HFFc6 (cell line): ENCODE measurements around the gene HOXA5. TPM values are rescaled to one million over a fixed set of nuclear protein-coding genes. Genes with fewer than 3 reads are reported as not detected.
A peak's percentile ranks its signal among the peaks of the same experiment; 100 is the strongest.

Experiments
- DNase-seq: peaks from one replicate; pipeline ENCODE4 v3.0.0-alpha.2; 2018
- H3K27ac Mint-ChIP-seq: 2 replicates; pipeline ENCODE4 v1.8.0; 2020; ENCODE audit warnings: mild to moderate bottlenecking, mixed read lengths
- H3K27me3 Mint-ChIP-seq: 2 replicates; pipeline ENCODE4 v1.8.0; 2021; ENCODE audit warnings: mild to moderate bottlenecking, moderate library complexity, mixed read lengths; ENCODE audit not compliant: insufficient read depth
- H3K36me3 Mint-ChIP-seq: 2 replicates; pipeline ENCODE4 v1.8.0; 2021; ENCODE audit warnings: low read depth, mixed read lengths
- H3K4me1 Mint-ChIP-seq: 2 replicates; pipeline ENCODE4 v1.8.0; 2020; ENCODE audit warnings: low read depth, mixed read lengths
- H3K4me3 Mint-ChIP-seq: 2 replicates; pipeline ENCODE4 v1.8.0; 2020; ENCODE audit warnings: mild to moderate bottlenecking, moderate library complexity, mixed read lengths
- H3K9me3 Mint-ChIP-seq: 2 replicates; pipeline ENCODE4 v1.8.0; 2020; ENCODE audit warnings: mild to moderate bottlenecking, mixed read lengths
- CTCF ChIP-seq: fragments of 200-600 bp; sonication (generic); IDR thresholded peaks from 2 replicates; pipeline ENCODE4 v1.5.0; 2021; ENCODE audit warnings: antibody characterized with exemption, mild to moderate bottlenecking
- total RNA-seq, 6 experiments: library from RNA; stranded (reverse); fragmentation: NEBNext Ultra II Directional; extraction: Animal tissue kit (Norgen Biotek cat#: 25700); gene quantifications; 2 replicates in 1 of 6; 3 replicates in 5 of 6; pipeline ENCODE4 v1.2.3, GENCODE V29; 2021

The HOXA5 gene
- total RNA-seq, 6 experiments from 2014 or later: 2.0 to 3.8 (median 2.8) TPM

- Mint-ChIP-seq H3K36me3 (peaks cover 8% of the 10 kb centered on the region; the same call in 1 of the 2 replicates), H3K4me1 (peaks cover 39% of the 10 kb centered on the region), H3K9me3 (no peaks in the 10 kb centered on the region), H3K27ac (no peak overlapping the region), H3K4me3 (no peak overlapping the region), H3K27me3 (peaks cover 3% of the 10 kb centered on the region; the same call in 1 of the 2 replicates)
- no peak for DNase-seq
- TF ChIP-seq CTCF: no peak
Observed at GRCh38 chr7:27146491-27147198, 3.2 kb upstream of the HOXA5 start.

GRCh38 chr7:27145914-27146412, 2.5 kb upstream of the HOXA5 start:
- no peak for TF ChIP-seq CTCF
- no peak for DNase-seq
- Mint-ChIP-seq H3K9me3 (no peaks in the 10 kb centered on the region), H3K4me1 (peaks cover 34% of the 10 kb centered on the region), H3K4me3 (no peak overlapping the region), H3K27ac (no peak overlapping the region), H3K27me3 (peaks cover 3% of the 10 kb centered on the region; the same call in 1 of the 2 replicates), H3K36me3 (peaks cover 14% of the 10 kb centered on the region; the same call in 1 of the 2 replicates)

- H3K27ac Mint-ChIP-seq: no peak overlapping the region
- no peak for TF ChIP-seq CTCF
- no peak for DNase-seq
Observed at GRCh38 chr7:27145165-27145913, 1.9 kb upstream of the HOXA5 start.

GRCh38 chr7:27144781-27145164, 1.3 kb upstream of the HOXA5 start:
- H3K27ac Mint-ChIP-seq: no peak overlapping the region
- peaks cover 3% of the 10 kb centered on the region; the same call in 1 of the 2 replicates for H3K27me3 Mint-ChIP-seq
- H3K4me3 Mint-ChIP-seq: no peak overlapping the region
- peaks cover 14% of the 10 kb centered on the region; the same call in 1 of the 2 replicates for H3K36me3 Mint-ChIP-seq
- no peak for TF ChIP-seq CTCF
- no peak for DNase-seq
- H3K9me3 Mint-ChIP-seq: no peaks in the 10 kb centered on the region
- H3K4me1 Mint-ChIP-seq: peaks cover 24% of the 10 kb centered on the region

More at GRCh38 chr7:27145165-27145913, 1.9 kb upstream of the HOXA5 start:
- H3K27me3 Mint-ChIP-seq: peaks cover 3% of the 10 kb centered on the region; the same call in 1 of the 2 replicates
- peaks cover 14% of the 10 kb centered on the region; the same call in 1 of the 2 replicates for H3K36me3 Mint-ChIP-seq
- no peaks in the 10 kb centered on the region for H3K9me3 Mint-ChIP-seq
- H3K4me1 Mint-ChIP-seq: peaks cover 30% of the 10 kb centered on the region
- H3K4me3 Mint-ChIP-seq: no peak overlapping the region

GRCh38 chr7:27143950-27144780, 684 bp upstream of the HOXA5 start:
- Mint-ChIP-seq H3K4me1 (peaks cover 18% of the 10 kb centered on the region), H3K9me3 (no peaks in the 10 kb centered on the region), H3K27me3 (peaks cover 3% of the 10 kb centered on the region; the same call in 1 of the 2 replicates), H3K4me3 (no peak overlapping the region; the same call in 1 of the 2 replicates), H3K36me3 (peaks cover 14% of the 10 kb centered on the region; the same call in 1 of the 2 replicates), H3K27ac (no peak overlapping the region)
- TF ChIP-seq CTCF: peak; percentile 2; the same call in 1 of the 2 replicates
- no peak for DNase-seq
